CD14-positive monocyte (primary cell): ENCODE data around the gene HSPB9. TPM values are rescaled to one million over a fixed set of nuclear protein-coding genes. Genes with fewer than 3 reads are reported as not detected.

Experiments used
- DNase-seq, 3 donors: peaks; one replicate each; pipeline ENCODE4 v3.0.0-alpha.2; 2011 to 2022
- H2AFZ ChIP-seq: 2 replicates; pipeline ENCODE4 v1.6.0; 2012; ENCODE audit warnings: mild to moderate bottlenecking, low read depth, low read length, inconsistent platforms; ENCODE audit not compliant: insufficient read depth, poor library complexity, severe bottlenecking
- H3K27ac ChIP-seq, 2 donors: 1 replicate in 1 of 2; 2 replicates in 1 of 2; pipeline ENCODE4 v1.5.1; 2012 to 2013; ENCODE audit warnings: low read length in 2 of 2, control low read depth in 1 of 2, inconsistent platforms in 1 of 2, low read depth in 1 of 2, mild to moderate bottlenecking in 1 of 2
- H3K27me3 ChIP-seq, 2 donors: one replicate each; pipeline versions ENCODE4 v1.6.0 to v1.6.1; 2011 to 2013; ENCODE audit warnings: low read length in 2 of 2; ENCODE audit not compliant: control insufficient read depth in 2 of 2, insufficient read depth in 2 of 2
- H3K36me3 ChIP-seq, 2 donors: replicated peaks in 1 of 2; 1 replicate in 1 of 2; 2 replicates in 1 of 2; pipeline versions ENCODE4 v1.5.1 to v1.6.1; 2012 to 2013; ENCODE audit warnings: low read length in 2 of 2, control low read depth in 1 of 2, inconsistent platforms in 1 of 2, mild to moderate bottlenecking in 1 of 2; ENCODE audit not compliant: insufficient read depth in 2 of 2, control insufficient read depth in 1 of 2
- H3K4me1 ChIP-seq, 2 donors: 1 replicate in 1 of 2; 2 replicates in 1 of 2; pipeline versions ENCODE4 v1.5.1 to v1.6.1; 2012 to 2013; ENCODE audit warnings: low read length in 2 of 2, control low read depth in 1 of 2, inconsistent platforms in 1 of 2, mild to moderate bottlenecking in 1 of 2, moderate library complexity in 1 of 2; ENCODE audit not compliant: insufficient read depth in 2 of 2, control insufficient read depth in 1 of 2
- H3K4me2 ChIP-seq: replicated peaks from 2 replicates; pipeline ENCODE3; 2012; ENCODE audit warnings: low read length, moderate library complexity, mild to moderate bottlenecking; ENCODE audit not compliant: poor library complexity, severe bottlenecking; ENCODE audit errors: extremely low read depth
- H3K4me3 ChIP-seq, 3 experiments: fragments of 200-600 bp in 1 of 3; sonication (generic) in 1 of 3; replicated peaks in 1 of 3; 1 replicate in 2 of 3; 2 replicates in 1 of 3; pipeline ENCODE4 v1.5.1; 2011 to 2013; ENCODE audit warnings: low read length in 3 of 3, mild to moderate bottlenecking in 3 of 3, control low read depth in 2 of 3, low read depth in 2 of 3, inconsistent platforms in 1 of 3, moderate library complexity in 1 of 3
- H3K79me2 ChIP-seq: 2 replicates; pipeline ENCODE4 v1.6.0; 2012; ENCODE audit warnings: mild to moderate bottlenecking, control low read depth, inconsistent platforms, low read length, moderate library complexity; ENCODE audit not compliant: insufficient read depth
- H3K9ac ChIP-seq: 2 replicates; pipeline ENCODE4 v1.6.0; 2017; ENCODE audit warnings: low read length, mild to moderate bottlenecking; ENCODE audit not compliant: insufficient read depth, poor library complexity, severe bottlenecking
- H3K9me3 ChIP-seq, 2 donors: replicated peaks in 1 of 2; 1 replicate in 1 of 2; 2 replicates in 1 of 2; pipeline versions ENCODE4 v1.5.1 to v1.6.1; 2012 to 2013; ENCODE audit warnings: low read length in 2 of 2, control low read depth in 1 of 2; ENCODE audit not compliant: control insufficient read depth in 1 of 2, insufficient read depth in 1 of 2
- H4K20me1 ChIP-seq: 2 replicates; pipeline ENCODE4 v1.6.0; 2012; ENCODE audit warnings: mild to moderate bottlenecking, low read length, control low read depth, moderate library complexity; ENCODE audit not compliant: insufficient read depth
- H3K27ac Mint-ChIP-seq, 7 donors: one replicate each; pipeline ENCODE4 v1.8.0; 2020; ENCODE audit warnings: mild to moderate bottlenecking in 7 of 7, mixed read lengths in 7 of 7, moderate library complexity in 6 of 7, inconsistent platforms in 2 of 7
- H3K27me3 Mint-ChIP-seq, 3 donors: one replicate each; pipeline ENCODE4 v1.8.0; 2021 to 2022; ENCODE audit warnings: low read depth in 3 of 3, mild to moderate bottlenecking in 3 of 3, mixed read lengths in 3 of 3, moderate library complexity in 3 of 3, inconsistent platforms in 1 of 3
- H3K36me3 Mint-ChIP-seq, 2 donors: one replicate each; pipeline ENCODE4 v1.8.0; 2020; ENCODE audit warnings: mixed read lengths in 2 of 2, inconsistent platforms in 1 of 2, mild to moderate bottlenecking in 1 of 2
- H3K4me1 Mint-ChIP-seq: one replicate; pipeline ENCODE4 v1.8.0; 2020; ENCODE audit warnings: mild to moderate bottlenecking, mixed read lengths
- H3K4me3 Mint-ChIP-seq, 2 donors: one replicate each; pipeline ENCODE4 v1.8.0; 2020; ENCODE audit warnings: mild to moderate bottlenecking in 2 of 2, mixed read lengths in 2 of 2, moderate library complexity in 1 of 2
- H3K9me3 Mint-ChIP-seq, 7 donors: one replicate each; pipeline ENCODE4 v1.8.0; 2020 to 2022; ENCODE audit warnings: mixed read lengths in 7 of 7, mild to moderate bottlenecking in 6 of 7, moderate library complexity in 6 of 7, inconsistent platforms in 2 of 7
- CTCF ChIP-seq: fragments of 200-600 bp; IDR thresholded peaks from one replicate; pipeline ENCODE4 v1.8.0; 2022; ENCODE audit warnings: antibody characterized with exemption, mild to moderate bottlenecking
- WGBS: methylation state at CpG from one replicate; pipeline ENCODE4 v1.1.5; 2013; ENCODE audit warnings: missing lambda C conversion rate; ENCODE audit not compliant: insufficient coverage; 5-methylcytosine and 5-hydroxymethylcytosine counted together
- intact Hi-C, 2 donors: fragments of 100-400 bp; cut with micrococcal nuclease; formaldehyde crosslinking; loops; one replicate each; pipeline versions ENCODE4 v1.15.0 to v1.15.1; 2023
- polyA plus RNA-seq, 3 donors: library from polyadenylated mRNA; depleted of rRNA in 1 of 3; unstranded in 2 of 3; stranded (reverse) in 1 of 3; fragments of 300-500 nt in 2 of 3; fragments of >200 nt in 1 of 3; fragmentation: Illumina TruSeq in 2 of 3; gene quantifications; 1 replicate in 2 of 3; 2 replicates in 1 of 3; pipeline ENCODE4 v1.2.3, GENCODE V29; 2012 to 2021

HSPB9 gene
- polyA plus RNA-seq, 3 donors = 0.04 TPM; not detected in 2

GRCh38 chr17:42130310-42130936 is 7.8 kb downstream of the HSPB9 start:
- H4K20me1 ChIP-seq = peaks cover 97% of the 10 kb centered on the region
- DNase-seq = no peak
- Mint-ChIP-seq H3K36me3 (peaks cover 64 to 66% of the 10 kb centered on the region in 2 donors), H3K27ac (peak overlapping the region in 6 of 7 donors; percentile 8 to 54 (median 38)), H3K9me3 (no peaks in the 10 kb centered on the region), H3K4me3 (no peak overlapping the region), H3K4me1 (peaks cover 51% of the 10 kb centered on the region), H3K27me3 (no peaks in the 10 kb centered on the region)
- no peak overlapping the region for H3K4me2 ChIP-seq
- H3K27me3 ChIP-seq = no peaks in the 10 kb centered on the region
- intact Hi-C loops = no loop called here
- peaks cover 48 to 49% of the 10 kb centered on the region in 2 donors for H3K4me1 ChIP-seq
- peaks cover 52 to 65% of the 10 kb centered on the region in 2 donors for H3K36me3 ChIP-seq
- WGBS = 99% methylated on average over 10 of the region's 16 CpGs
- no peaks in the 10 kb centered on the region for H3K9me3 ChIP-seq
- H3K79me2 ChIP-seq = peaks cover 57% of the 10 kb centered on the region
- H2AFZ ChIP-seq = no peak overlapping the region
- TF ChIP-seq CTCF = no peak
- H3K4me3 ChIP-seq = no peak overlapping the region
- H3K27ac ChIP-seq = peak overlapping the region in 1 of 2 donors; percentile 84
- H3K9ac ChIP-seq = no peak overlapping the region

- Histone ChIP-seq H3K36me3 (peaks cover 43 to 59% of the 10 kb centered on the region in 2 donors), H3K4me2 (peak overlapping the region; percentile 51)
- H3K36me3 Mint-ChIP-seq = peaks cover 56 to 58% of the 10 kb centered on the region in 2 donors
These were observed 8.6 kb downstream of the HSPB9 start for GRCh38 chr17:42131232-42131631.

More at GRCh38 chr17:42131232-42131631, 8.6 kb downstream of the HSPB9 start:
- Histone ChIP-seq H3K79me2 (peaks cover 60% of the 10 kb centered on the region), H3K4me3 (peak overlapping the region in 1 of 3 experiments; percentile 56), H3K4me1 (peaks cover 56 to 57% of the 10 kb centered on the region in 2 donors), H3K27ac (peak overlapping the region; percentile 16 to 84), H3K27me3 (no peaks in the 10 kb centered on the region), H4K20me1 (peaks cover 98% of the 10 kb centered on the region), H3K9ac (no peak overlapping the region), H3K9me3 (no peaks in the 10 kb centered on the region), H2AFZ (no peak overlapping the region)
- intact Hi-C loops = no loop called here
- Mint-ChIP-seq H3K27me3 (no peaks in the 10 kb centered on the region), H3K27ac (peak overlapping the region; percentile 38 to 89 (median 59)), H3K4me1 (peaks cover 59% of the 10 kb centered on the region), H3K4me3 (no peak overlapping the region), H3K9me3 (no peaks in the 10 kb centered on the region)
- DNase-seq = no peak
- no peak for TF ChIP-seq CTCF
- WGBS = 100% methylated on average over 3 of the region's 4 CpGs
